NCI-H345 treated with DMSO at 0.1 percent for 48 hours (cell line): ENCODE data around the gene LPP.
"Not testable (repeated sequence)": the region's sequence is repeated elsewhere in the genome, so short reads cannot be mapped to it uniquely, and the experiment has no call there.

Experiments
- DNase-seq: peaks from one replicate; lab custom pipeline; 2025; ENCODE audit not compliant: unreplicated experiment; lab: John Stamatoyannopoulos, UW

LPP gene

GRCh38 chr3:188427981-188428380 lies 274.0 kb downstream of the LPP start:
- not testable (repeated sequence) for DNase-seq

GRCh38 chr3:188431040-188431439 lies 277.1 kb downstream of the LPP start:
- no peak for DNase-seq

- DNase-seq: no peak
Measured at GRCh38 chr3:188431553-188431952, 277.6 kb downstream of the LPP start.

- no peak for DNase-seq
Measured at GRCh38 chr3:188432802-188433520, 279.0 kb downstream of the LPP start.

- no peak for DNase-seq
Measured at GRCh38 chr3:188433521-188434150, 279.7 kb downstream of the LPP start.

GRCh38 chr3:188434594-188434993 lies 280.6 kb downstream of the LPP start:
- DNase-seq: no peak

GRCh38 chr3:188435266-188435665 lies 281.3 kb downstream of the LPP start:
- no peak for DNase-seq

- no peak for DNase-seq
Measured at GRCh38 chr3:188437926-188438325, 284.0 kb downstream of the LPP start.

GRCh38 chr3:188439080-188439479 lies 285.1 kb downstream of the LPP start:
- no peak for DNase-seq

GRCh38 chr3:188440340-188440972 lies 286.5 kb downstream of the LPP start:
- no peak for DNase-seq

- no peak for DNase-seq
Measured at GRCh38 chr3:188442430-188442829, 288.5 kb downstream of the LPP start.

- not testable (repeated sequence) for DNase-seq
Measured at GRCh38 chr3:188445175-188445574, 291.2 kb downstream of the LPP start.

- DNase-seq: no peak
Measured at GRCh38 chr3:188446014-188446413, 292.1 kb downstream of the LPP start.

- no peak for DNase-seq
Measured at GRCh38 chr3:188446766-188447165, 292.8 kb downstream of the LPP start.

GRCh38 chr3:188448813-188449212 lies 294.9 kb downstream of the LPP start:
- DNase-seq: no peak

GRCh38 chr3:188449421-188449820 lies 295.5 kb downstream of the LPP start:
- DNase-seq: no peak

- DNase-seq: no peak
Measured at GRCh38 chr3:188452158-188452772, 298.3 kb downstream of the LPP start.

GRCh38 chr3:188453431-188454384 lies 299.8 kb downstream of the LPP start:
- no peak for DNase-seq

- no peak for DNase-seq
Measured at GRCh38 chr3:188455748-188456147, 301.8 kb downstream of the LPP start.

- no peak for DNase-seq
Measured at GRCh38 chr3:188458756-188459155, 304.8 kb downstream of the LPP start.

GRCh38 chr3:188465311-188465710 lies 311.4 kb downstream of the LPP start:
- DNase-seq: no peak
